ENCODE measurements around the gene TYK2. TPM values are rescaled to one million over a fixed set of nuclear protein-coding genes. Genes with fewer than 3 reads are reported as not detected.

Gene TYK2
- total RNA-seq, 1 donor from 2014 or later: 60.3 TPM

GRCh38 chr19:10309423-10309822, 70.9 kb downstream of the TYK2 start, which contains the start of gene ZGLP1:
Gene ZGLP1, minus strand, starts transcription at chr19:10309815.
- no peak for DNase-seq

- no peak for DNase-seq
Measured at GRCh38 chr19:10306327-10306726, 74.0 kb downstream of the TYK2 start.

- no peak for DNase-seq
Measured at GRCh38 chr19:10305139-10305806, 75.1 kb downstream of the TYK2 start.

Small RNA genes within 50 kb of the gene (small RNA-seq; reads per million reads assigned to genes)
- gene AC011511.1 (ENCODE audit: low replicate concordance) (not detected), gene AC011511.4 (ENCODE audit: low replicate concordance) (not detected)

Other genes starting within 250 kb of the TYK2 start
- 42.3 TPM for gene DNMT1, start 185.6 kb downstream of the TYK2 start, total RNA-seq
- gene S1PR2, start 149.2 kb downstream of the TYK2 start, total RNA-seq: 10.8 TPM
- gene MRPL4, start 128.4 kb downstream of the TYK2 start, total RNA-seq: 26.4 TPM
- gene ICAM1, start 109.5 kb downstream of the TYK2 start, total RNA-seq: 16.4 TPM
- 0.62 TPM for gene ICAM4, start 93.6 kb downstream of the TYK2 start, total RNA-seq
- gene ICAM5, start 90.6 kb downstream of the TYK2 start, total RNA-seq: not detected
- 1.2 TPM for gene ZGLP1, start 70.8 kb downstream of the TYK2 start, total RNA-seq
- gene FDX2, start 64.6 kb downstream of the TYK2 start, total RNA-seq: 9.1 TPM
- gene RAVER1, start 47.0 kb downstream of the TYK2 start, total RNA-seq: 13.8 TPM
- gene ICAM3, start 40.9 kb downstream of the TYK2 start, total RNA-seq: 2.7 TPM
- gene CDC37, start 23.0 kb upstream of the TYK2 start, total RNA-seq: 138 TPM
- gene PDE4A, start 40.0 kb upstream of the TYK2 start, total RNA-seq: 4.7 TPM
- gene KEAP1, start 122.8 kb upstream of the TYK2 start, total RNA-seq: 67.5 TPM
- gene S1PR5, start 136.9 kb upstream of the TYK2 start, total RNA-seq: 2.7 TPM
- 25.8 TPM for gene ATG4D, start 163.3 kb upstream of the TYK2 start, total RNA-seq
- gene KRI1, start 185.4 kb upstream of the TYK2 start, total RNA-seq: 9.6 TPM
- 13.1 TPM for gene CDKN2D, start 188.4 kb upstream of the TYK2 start, total RNA-seq
- 13.8 TPM for gene AP1M2, start 206.7 kb upstream of the TYK2 start, total RNA-seq
- gene SLC44A2, start 245.0 kb upstream of the TYK2 start, total RNA-seq: 84.8 TPM

Measured in tongue (tissue), 3 donors.